OCI-LY1 (cell line): Measurements from ENCODE around the gene DNAJC16.

Source experiments
- H2AFZ ChIP-seq: fragments of 200-600 bp; sonication (generic), shearing (Covaris generic); 2 replicates; pipeline ENCODE4 v1.6.0; 2014; ENCODE audit warnings: antibody characterized with exemption, mild to moderate bottlenecking, low read length
- H3F3A ChIP-seq: fragments of 200-600 bp; sonication (generic), shearing (Covaris generic); 2 replicates; pipeline ENCODE4 v1.6.0; 2014; ENCODE audit warnings: mild to moderate bottlenecking, antibody characterized with exemption, low read length, moderate library complexity; ENCODE audit not compliant: insufficient read depth
- H3K27ac ChIP-seq: fragments of 200-600 bp; sonication (generic); 2 replicates; pipeline ENCODE4 v1.5.1; 2014; ENCODE audit warnings: low read length, mixed run types, mild to moderate bottlenecking, low read depth; ENCODE audit not compliant: poor library complexity, severe bottlenecking
- H3K27me3 ChIP-seq: fragments of 200-600 bp; sonication (generic); 2 replicates; pipeline ENCODE4 v1.6.0; 2014; ENCODE audit warnings: antibody characterized with exemption, mild to moderate bottlenecking, low read length, moderate library complexity; ENCODE audit not compliant: insufficient read depth
- H3K36me3 ChIP-seq: fragments of 200-600 bp; sonication (generic); 2 replicates; pipeline ENCODE4 v1.6.1; 2014; ENCODE audit warnings: mild to moderate bottlenecking, antibody characterized with exemption, low read length, moderate library complexity, mixed read lengths; ENCODE audit not compliant: insufficient read depth
- H3K4me1 ChIP-seq: fragments of 200-600 bp; sonication (generic); 2 replicates; pipeline ENCODE4 v1.5.1; 2014; ENCODE audit warnings: mild to moderate bottlenecking, low read length, moderate library complexity; ENCODE audit not compliant: insufficient read depth, severe bottlenecking
- H3K4me2 ChIP-seq: fragments of 200-600 bp; sonication (generic), shearing (Covaris generic); 2 replicates; pipeline ENCODE4 v1.6.1; 2014; ENCODE audit warnings: low read length
- H3K4me3 ChIP-seq: fragments of 200-600 bp; sonication (generic); 2 replicates; pipeline ENCODE4 v1.5.1; 2014; ENCODE audit warnings: low read length, low read depth, mild to moderate bottlenecking, mixed read lengths; ENCODE audit not compliant: poor library complexity, severe bottlenecking
- H3K79me2 ChIP-seq: fragments of 200-600 bp; shearing (Covaris generic); 2 replicates; pipeline ENCODE4 v1.6.1; 2016; ENCODE audit warnings: mixed run types, low read length, mixed read lengths; ENCODE audit not compliant: insufficient read depth
- H3K9ac ChIP-seq: fragments of 200-600 bp; sonication (generic), shearing (Covaris generic); 2 replicates; pipeline ENCODE4 v1.6.1; 2014; ENCODE audit warnings: mild to moderate bottlenecking, low read length, mixed read lengths
- H3K9me2 ChIP-seq: fragments of 200-600 bp; sonication (generic), shearing (Covaris generic); 2 replicates; pipeline ENCODE4 v1.6.1; 2014; ENCODE audit warnings: low read depth, mild to moderate bottlenecking, low read length, mixed read lengths
- H3K9me3 ChIP-seq: fragments of 200-600 bp; shearing (Covaris generic); 2 replicates; pipeline ENCODE4 v1.6.1; 2014; ENCODE audit warnings: low read length, mixed read lengths
- H4K20me1 ChIP-seq: fragments of 200-600 bp; sonication (generic), shearing (Covaris generic); 2 replicates; pipeline ENCODE4 v1.6.0; 2016; ENCODE audit warnings: mild to moderate bottlenecking, low read length; ENCODE audit not compliant: insufficient read depth
- EZH2 ChIP-seq: fragments of 200-600 bp; sonication (generic), shearing (Covaris generic); IDR thresholded peaks from 2 replicates; pipeline ENCODE4 v1.8.0; 2017; ENCODE audit warnings: borderline replicate concordance, mixed run types, mild to moderate bottlenecking, antibody characterized with exemption, low read length, moderate library complexity, mixed read lengths
- TF ChIP-seq, protein P1 (sequence below): fragments of 200-600 bp; sonication (generic), shearing (Covaris generic); IDR thresholded peaks from 2 replicates; pipeline ENCODE4 v1.5.1; 2017; ENCODE audit warnings: mild to moderate bottlenecking, antibody characterized with exemption, low read length, moderate library complexity, mixed read lengths

DNAJC16 gene

DNA sequence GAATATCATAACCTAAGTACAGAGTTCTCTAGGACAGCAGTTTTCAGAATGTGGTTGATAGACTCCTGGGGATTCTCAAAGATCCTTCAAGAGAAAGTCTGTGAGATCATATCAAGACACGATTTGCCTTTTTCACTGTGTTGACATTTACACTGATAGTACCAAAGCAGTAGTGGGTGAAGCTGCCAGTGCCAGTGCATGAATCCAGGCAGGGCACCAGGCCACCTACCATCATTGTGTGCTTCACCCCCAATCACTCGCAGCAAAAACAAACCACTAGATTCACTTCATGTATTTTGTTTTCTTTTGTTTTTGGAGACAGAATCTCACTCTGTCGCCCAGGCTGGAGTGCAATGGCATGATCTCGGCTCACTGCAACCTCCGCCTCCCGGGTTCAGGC lies 23.9 kb downstream of the DNAJC16 start:
- TF ChIP-seq EZH2: no peak
- TF ChIP-seq, protein P1, sequence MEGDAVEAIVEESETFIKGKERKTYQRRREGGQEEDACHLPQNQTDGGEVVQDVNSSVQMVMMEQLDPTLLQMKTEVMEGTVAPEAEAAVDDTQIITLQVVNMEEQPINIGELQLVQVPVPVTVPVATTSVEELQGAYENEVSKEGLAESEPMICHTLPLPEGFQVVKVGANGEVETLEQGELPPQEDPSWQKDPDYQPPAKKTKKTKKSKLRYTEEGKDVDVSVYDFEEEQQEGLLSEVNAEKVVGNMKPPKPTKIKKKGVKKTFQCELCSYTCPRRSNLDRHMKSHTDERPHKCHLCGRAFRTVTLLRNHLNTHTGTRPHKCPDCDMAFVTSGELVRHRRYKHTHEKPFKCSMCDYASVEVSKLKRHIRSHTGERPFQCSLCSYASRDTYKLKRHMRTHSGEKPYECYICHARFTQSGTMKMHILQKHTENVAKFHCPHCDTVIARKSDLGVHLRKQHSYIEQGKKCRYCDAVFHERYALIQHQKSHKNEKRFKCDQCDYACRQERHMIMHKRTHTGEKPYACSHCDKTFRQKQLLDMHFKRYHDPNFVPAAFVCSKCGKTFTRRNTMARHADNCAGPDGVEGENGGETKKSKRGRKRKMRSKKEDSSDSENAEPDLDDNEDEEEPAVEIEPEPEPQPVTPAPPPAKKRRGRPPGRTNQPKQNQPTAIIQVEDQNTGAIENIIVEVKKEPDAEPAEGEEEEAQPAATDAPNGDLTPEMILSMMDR: no peak
- H3K4me3 ChIP-seq: no peak overlapping the region
- no peaks in the 10 kb centered on the region for H3K27me3 ChIP-seq
- no peaks in the 10 kb centered on the region for H3K9me2 ChIP-seq
- no peak overlapping the region for H2AFZ ChIP-seq
- no peak overlapping the region for H3K9ac ChIP-seq
- no peaks in the 10 kb centered on the region for H3K9me3 ChIP-seq
- H3K27ac ChIP-seq: no peak overlapping the region
- no peaks in the 10 kb centered on the region for H3K79me2 ChIP-seq
- H3K36me3 ChIP-seq: peaks cover 32% of the 10 kb centered on the region
- no peaks in the 10 kb centered on the region for H3K4me1 ChIP-seq
- no peak overlapping the region for H3K4me2 ChIP-seq
- no peaks in the 10 kb centered on the region for H3F3A ChIP-seq
- no peaks in the 10 kb centered on the region for H4K20me1 ChIP-seq

DNA sequence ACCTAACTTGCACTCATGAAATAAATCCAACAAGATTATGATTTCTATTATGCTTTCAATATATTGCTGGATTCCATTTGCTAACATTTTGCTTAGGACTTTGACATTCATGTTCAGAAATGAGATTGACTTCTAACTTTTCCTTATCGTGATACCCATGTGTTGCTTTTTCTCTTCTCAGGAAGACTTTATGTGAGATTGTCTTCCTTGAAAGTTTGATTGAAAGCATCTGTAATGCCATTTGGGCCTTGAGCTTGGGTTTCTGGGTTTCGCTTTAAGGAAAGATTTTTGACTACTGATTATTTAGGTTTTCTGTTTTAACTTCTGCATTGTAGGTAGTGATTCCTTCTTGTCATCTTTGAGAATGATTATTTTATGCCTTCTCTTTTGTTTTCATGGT lies 30.4 kb downstream of the DNAJC16 start:
- H3K4me2 ChIP-seq: no peak overlapping the region
- H3K9me3 ChIP-seq: no peaks in the 10 kb centered on the region
- H3K36me3 ChIP-seq: peaks cover 20% of the 10 kb centered on the region
- no peaks in the 10 kb centered on the region for H3K4me1 ChIP-seq
- H2AFZ ChIP-seq: no peak overlapping the region
- H3K9ac ChIP-seq: no peak overlapping the region
- TF ChIP-seq, protein P1: no peak
- TF ChIP-seq EZH2: no peak
- no peaks in the 10 kb centered on the region for H4K20me1 ChIP-seq
- no peaks in the 10 kb centered on the region for H3K79me2 ChIP-seq
- no peaks in the 10 kb centered on the region for H3K9me2 ChIP-seq
- no peak overlapping the region for H3K4me3 ChIP-seq
- no peaks in the 10 kb centered on the region for H3F3A ChIP-seq
- H3K27me3 ChIP-seq: no peaks in the 10 kb centered on the region
- no peak overlapping the region for H3K27ac ChIP-seq

DNA sequence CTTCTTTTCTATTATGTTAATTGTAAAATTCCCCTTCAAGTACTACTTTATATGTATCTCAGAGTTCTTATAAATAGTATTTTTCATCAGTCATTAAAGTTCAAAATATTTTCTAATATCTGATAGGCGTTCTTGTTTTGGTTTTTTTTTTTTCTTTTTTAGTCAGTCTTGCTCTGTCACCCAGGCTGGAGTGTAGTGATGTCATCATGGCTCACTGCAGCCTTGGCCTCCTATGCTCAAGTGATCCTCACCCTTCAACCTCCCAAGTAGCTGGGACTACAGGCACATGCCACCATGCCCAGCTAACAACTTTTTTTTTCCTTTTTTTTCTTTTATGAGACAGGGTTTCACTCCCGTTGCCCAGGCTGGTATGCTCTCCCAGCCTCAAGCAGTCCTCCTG lies 30.9 kb downstream of the DNAJC16 start:
- Histone ChIP-seq H3K4me2 (no peak overlapping the region), H3K4me3 (no peak overlapping the region), H3F3A (no peaks in the 10 kb centered on the region), H3K9me2 (no peaks in the 10 kb centered on the region), H3K36me3 (peaks cover 26% of the 10 kb centered on the region), H3K27ac (no peak overlapping the region), H3K27me3 (no peaks in the 10 kb centered on the region), H4K20me1 (no peaks in the 10 kb centered on the region), H3K9ac (no peak overlapping the region), H3K4me1 (no peaks in the 10 kb centered on the region), H3K9me3 (no peaks in the 10 kb centered on the region), H3K79me2 (no peaks in the 10 kb centered on the region), H2AFZ (no peak overlapping the region)
- TF ChIP-seq, protein P1: no peak
- no peak for TF ChIP-seq EZH2
